Suppressor macrophage treated with lipopolysaccharide for 1 hour (primary cell): Measurements from ENCODE around the gene SCN2B.
"Not testable (repeated sequence)": the region's sequence is repeated elsewhere in the genome, so short reads cannot be mapped to it uniquely, and the experiment has no call there.

Source experiments
- DNase-seq, 3 donors: peaks; one replicate each; pipeline ENCODE4 v3.0.0-alpha.2; 2020 to 2022

The SCN2B gene

GRCh38 chr11:118206391-118207031, 30.1 kb upstream of the SCN2B start:
- DNase-seq, result peak; percentile 58 to 67 (median 64)

DNA sequence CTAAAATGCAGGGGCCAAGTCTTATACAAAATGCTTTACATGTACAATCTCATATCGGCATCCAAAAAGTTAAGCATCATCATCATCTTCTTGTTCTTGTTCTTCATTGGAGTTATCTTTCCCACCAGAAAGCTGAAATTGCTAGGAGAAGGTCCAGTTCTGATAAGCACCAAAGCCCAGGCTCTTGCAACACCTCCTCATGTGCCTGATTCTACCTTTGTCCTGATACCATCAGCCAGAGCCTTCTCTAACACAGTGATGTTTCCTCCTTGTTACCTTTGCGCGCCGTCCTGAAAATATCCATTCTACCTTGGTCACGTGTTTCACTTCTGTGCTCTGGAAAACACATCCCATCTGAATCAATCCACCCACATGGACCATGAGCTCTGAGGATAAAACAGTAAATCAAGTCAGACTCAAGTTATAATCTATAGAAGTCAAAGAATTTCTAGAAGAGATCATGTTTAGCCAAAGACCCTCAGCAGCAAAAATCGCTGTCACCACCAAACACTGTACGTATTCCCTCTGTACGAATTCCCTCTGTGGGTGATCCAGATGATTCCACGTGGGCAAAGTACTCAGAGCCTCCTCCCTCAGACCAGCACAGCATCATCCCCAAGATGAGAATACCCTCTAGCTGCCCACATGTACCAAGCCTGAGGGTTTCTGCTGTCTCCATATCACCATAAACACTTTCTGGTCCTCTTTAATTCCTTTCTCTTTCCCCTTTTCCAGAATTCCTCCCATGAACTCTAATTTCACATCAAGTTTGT, 29.4 kb upstream of the SCN2B start:
- no peak for DNase-seq

GRCh38 chr11:118202599-118203422, 26.4 kb upstream of the SCN2B start:
- DNase-seq, result no peak

DNA sequence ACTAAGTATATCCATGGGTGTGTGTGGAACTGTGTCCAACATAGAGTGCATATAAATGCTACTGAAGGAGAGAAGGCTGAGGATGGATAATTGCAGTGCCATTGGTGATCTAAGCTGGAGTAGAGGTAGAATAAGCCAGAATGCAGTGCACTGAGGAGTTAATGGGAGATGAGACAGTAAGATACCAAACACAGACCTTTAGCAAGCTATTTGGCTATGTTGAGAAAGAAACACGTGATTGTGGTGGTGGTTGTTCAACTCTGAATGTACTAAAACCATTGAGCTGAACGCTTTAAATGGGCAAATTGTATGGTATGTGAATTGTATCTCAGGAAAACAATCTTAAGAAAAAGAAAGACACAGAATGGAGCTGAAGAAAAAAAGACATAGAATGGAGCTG, 25.5 kb upstream of the SCN2B start:
- no peak for DNase-seq

DNA sequence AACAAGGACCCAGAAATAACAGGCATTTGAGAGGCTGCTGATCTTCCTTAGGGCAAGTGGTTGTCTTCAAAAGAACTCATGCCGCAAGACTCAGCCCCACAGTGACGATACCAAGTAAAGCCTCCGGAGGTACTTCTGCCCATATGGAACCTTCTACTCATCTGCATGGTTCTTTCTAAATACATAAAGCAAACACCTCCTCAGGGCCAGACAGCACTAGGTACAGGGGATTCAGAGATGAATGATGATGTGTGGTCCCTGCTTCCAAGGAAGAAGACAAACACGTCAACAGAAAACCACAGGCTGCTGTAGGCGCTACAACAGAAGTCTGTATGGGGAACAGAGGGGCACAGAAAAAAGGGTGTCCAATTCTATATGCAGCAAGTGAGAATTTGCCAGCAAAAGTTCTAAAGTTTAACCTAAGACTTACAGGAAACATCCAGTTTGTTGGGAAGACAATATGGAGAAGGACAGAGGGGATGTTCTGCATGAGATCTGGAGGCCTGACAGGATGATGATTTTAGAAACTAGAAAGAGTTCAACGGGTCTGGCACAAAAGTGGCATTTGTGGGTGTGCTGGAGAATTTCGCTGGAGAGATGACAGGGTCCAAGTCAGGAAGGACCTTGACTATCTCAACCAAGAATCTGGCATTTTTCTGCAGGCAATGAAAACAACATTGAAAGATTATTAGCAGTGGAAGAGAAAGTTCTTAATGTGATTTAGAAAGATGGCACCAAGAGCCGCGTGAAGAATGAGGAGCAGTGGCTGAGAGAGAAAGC, 24.7 kb upstream of the SCN2B start:
- peak in 1 of 3 donors; percentile 14 for DNase-seq

GRCh38 chr11:118200497-118200896, 24.1 kb upstream of the SCN2B start:
- peak in 1 of 3 donors; percentile 11 for DNase-seq

GRCh38 chr11:118199135-118199534, 22.7 kb upstream of the SCN2B start:
- DNase-seq, result peak in 1 of 3 donors; percentile 5

DNA sequence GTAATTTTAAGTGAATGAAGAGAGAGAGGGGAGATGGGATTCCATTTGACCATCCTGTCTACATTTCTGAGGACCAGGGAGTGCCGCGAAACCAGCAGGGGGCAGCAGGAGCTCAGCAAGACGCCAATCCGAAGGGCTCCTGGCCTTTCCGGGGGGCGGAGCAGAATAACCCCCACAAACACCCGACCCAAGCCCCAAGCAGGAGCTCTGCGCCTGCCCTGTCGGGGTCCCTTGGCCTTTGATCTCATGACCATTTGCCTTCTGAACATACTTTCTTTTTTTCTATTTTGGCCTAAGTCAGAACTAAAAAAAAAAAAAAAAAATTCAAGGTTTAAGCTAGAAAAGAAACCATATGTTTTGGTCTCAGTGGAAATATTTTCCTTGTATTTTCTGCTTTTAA, 21.9 kb upstream of the SCN2B start:
- DNase-seq, result peak; percentile 83 to 90 (median 88)

DNA sequence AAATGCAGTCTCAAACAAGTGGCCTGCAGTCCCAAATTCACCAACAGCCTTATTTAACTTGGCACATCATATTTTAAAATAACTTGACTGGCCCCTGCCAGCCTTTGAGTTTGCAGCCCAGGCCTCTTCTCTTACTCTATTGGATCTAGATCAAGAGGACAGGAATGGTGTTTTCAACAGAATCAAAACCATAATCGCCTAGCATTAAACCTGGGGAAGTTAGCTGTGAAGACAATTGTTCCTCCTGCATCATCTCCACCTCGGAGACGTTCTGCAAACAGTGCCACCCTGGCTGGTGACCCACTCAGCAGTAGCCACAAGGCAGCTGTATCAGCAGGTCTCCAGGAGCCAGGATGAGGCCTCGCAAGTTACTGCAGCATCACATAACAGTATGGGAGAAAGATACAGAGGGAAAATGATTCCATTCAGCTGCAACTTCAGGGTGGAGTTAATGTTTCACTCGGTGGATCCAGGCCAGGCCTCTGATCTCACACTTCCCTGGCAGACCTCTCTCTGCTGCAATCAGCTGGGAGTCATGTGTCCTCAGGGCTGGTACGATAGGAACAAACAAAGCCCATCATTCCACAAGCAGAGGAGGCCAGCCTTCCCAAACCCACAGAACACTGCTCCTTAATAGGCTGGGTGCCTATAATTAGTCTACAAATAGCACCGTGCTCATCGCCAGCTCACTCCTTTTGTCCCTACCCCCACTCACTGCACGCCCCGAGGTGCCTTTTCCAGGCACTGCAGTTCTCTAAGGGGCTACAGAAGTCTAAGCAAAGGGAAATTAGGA, 18.6 kb upstream of the SCN2B start:
- DNase-seq, result peak in 1 of 3 donors; percentile 17

GRCh38 chr11:118193910-118194566, 17.6 kb upstream of the SCN2B start:
- peak in 1 of 3 donors; percentile 14 for DNase-seq

DNA sequence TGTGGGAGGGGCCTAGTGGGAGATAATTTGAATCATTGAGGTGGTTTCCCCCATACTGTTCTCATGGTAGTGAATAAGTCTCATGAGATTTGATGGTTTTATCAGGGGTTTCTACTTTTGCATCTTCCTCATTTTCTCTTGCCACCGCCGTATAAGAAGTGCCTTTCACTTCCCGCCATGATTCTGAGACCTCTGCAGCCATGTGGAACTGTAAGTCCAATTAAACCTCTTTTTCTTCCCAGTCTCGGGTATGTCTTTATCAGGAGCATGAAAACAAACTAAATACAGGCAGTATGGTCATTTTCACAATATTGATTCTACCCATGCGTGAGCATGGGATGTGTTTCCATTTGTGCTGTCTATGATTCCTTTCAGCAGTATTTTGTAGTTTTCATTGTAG, 16.4 kb upstream of the SCN2B start:
- DNase-seq, result peak in 1 of 3 donors; percentile 10

DNA sequence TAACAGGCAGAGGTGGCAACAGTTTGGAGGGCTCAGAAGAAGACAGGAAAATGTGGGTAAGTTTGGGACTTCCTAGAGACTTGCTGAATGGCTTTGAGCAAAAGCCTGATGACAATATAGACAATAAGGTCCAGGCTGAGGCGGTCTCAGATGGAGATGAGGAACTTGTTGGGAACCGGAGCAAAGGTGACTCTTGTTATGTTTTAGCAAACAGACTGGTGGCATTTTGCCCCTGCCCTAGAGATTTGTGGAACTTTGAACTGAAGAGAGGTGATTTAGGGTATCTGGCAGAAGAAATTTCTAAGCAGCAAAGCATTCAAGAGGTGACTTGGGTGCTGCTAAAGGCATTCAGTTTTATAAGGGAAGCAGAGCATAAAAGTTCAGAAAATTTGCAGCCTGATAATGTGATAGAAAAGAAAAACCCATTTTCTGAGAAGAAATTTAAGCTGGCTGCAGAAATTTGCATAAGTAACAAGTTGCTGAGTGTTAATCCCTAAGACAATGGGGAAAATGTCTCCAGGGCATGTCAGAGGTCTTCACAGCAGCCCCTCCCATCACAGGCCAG, 14.6 kb upstream of the SCN2B start:
- not testable (repeated sequence) for DNase-seq

GRCh38 chr11:118186346-118187107, 10.1 kb upstream of the SCN2B start:
- peak; percentile 47 to 66 (median 63) for DNase-seq

- peak; percentile 32 to 65 (median 57) for DNase-seq
These were observed 8.5 kb upstream of the SCN2B start for GRCh38 chr11:118184784-118185579.

DNA sequence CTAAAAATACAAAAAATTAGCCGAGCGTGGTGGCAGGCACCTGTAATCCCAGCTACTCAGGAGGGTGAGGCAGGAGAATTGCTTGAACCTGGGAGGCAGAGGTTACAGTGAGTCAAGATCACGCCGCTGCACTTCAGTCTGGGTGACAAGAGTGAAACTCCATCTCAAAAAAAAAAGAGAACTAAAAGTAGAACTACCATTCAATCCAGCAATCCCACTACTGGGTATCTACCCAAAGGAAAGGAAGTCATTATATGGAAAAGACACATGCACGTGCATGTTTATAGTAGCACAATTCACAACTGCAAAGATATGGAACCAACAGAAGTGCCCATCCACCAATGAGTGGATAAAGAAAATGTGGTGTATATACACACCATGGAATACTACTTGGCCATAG, 7.3 kb upstream of the SCN2B start:
- DNase-seq, result peak; percentile 54 to 71 (median 67)

DNA sequence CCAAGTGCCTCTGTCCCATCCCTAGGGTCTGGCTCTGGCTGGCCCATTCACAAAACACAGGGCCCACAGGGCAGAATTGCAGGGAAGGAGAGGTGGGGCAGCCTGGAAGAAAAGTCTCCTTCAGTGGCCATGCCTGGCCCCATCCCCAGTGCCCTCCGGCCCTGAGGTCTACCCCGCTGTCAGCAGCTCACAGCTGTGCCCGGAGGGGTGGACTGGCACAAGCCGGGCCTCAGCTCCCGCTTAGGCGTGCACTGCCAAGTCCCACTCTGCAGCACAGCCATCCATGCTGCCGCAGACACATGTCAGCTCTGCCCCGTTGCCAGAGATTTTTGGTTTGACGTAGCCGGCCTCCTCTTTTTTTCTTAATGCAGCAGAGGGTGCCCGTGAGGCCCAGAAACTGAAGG, 3.9 kb upstream of the SCN2B start:
- DNase-seq, result no peak

GRCh38 chr11:118176778-118177134, 317 bp upstream of the SCN2B start:
- no peak for DNase-seq

- DNase-seq, result no peak
These were observed 1.1 kb downstream of the SCN2B start for GRCh38 chr11:118175031-118175992.
